ENCODE measurements around the gene IFNA7.
"Not testable (repeated sequence)": the region's sequence is repeated elsewhere in the genome, so short reads cannot be mapped to it uniquely, and the experiment has no call there.

Gene IFNA7

GRCh38 chr9:21194867-21195776 lies 6.9 kb downstream of the IFNA7 start:
- H3K4me3 ChIP-seq (ENCODE audit: low read length) = not testable (repeated sequence)
- peak; percentile 52 for TF ChIP-seq CTCF (conservative IDR thresholded peaks at IDR 0.05; ENCODE audit: low read length)
- DNase-seq (ENCODE audit: low read depth) = peak; percentile 3

GRCh38 chr9:21187487-21187886 lies 14.5 kb downstream of the IFNA7 start, which contains the start of gene IFNA4:
Gene IFNA4 (minus strand): TSS chr9:21187587. CDS start chr9:21187531, 56 bp downstream.
- not testable (repeated sequence) for DNase-seq (ENCODE audit: low read depth); H3K4me3 ChIP-seq (ENCODE audit: low read length)

- TF ChIP-seq CTCF (conservative IDR thresholded peaks at IDR 0.05; ENCODE audit: low read length) = peak; percentile 46
- not testable (repeated sequence) for H3K4me3 ChIP-seq (ENCODE audit: low read length); DNase-seq (ENCODE audit: low read depth)
These were observed 18.9 kb downstream of the IFNA7 start for GRCh38 chr9:21182810-21183736.

GRCh38 chr9:21174671-21175070 lies 27.3 kb downstream of the IFNA7 start:
- no peak overlapping the region for H3K4me3 ChIP-seq (ENCODE audit: low read length)
- TF ChIP-seq CTCF (conservative IDR thresholded peaks at IDR 0.05; ENCODE audit: low read length) = no peak
- DNase-seq (ENCODE audit: low read depth) = no peak

GRCh38 chr9:21172156-21172555 lies 29.8 kb downstream of the IFNA7 start:
- no peak for TF ChIP-seq CTCF (conservative IDR thresholded peaks at IDR 0.05; ENCODE audit: low read length)
- DNase-seq (ENCODE audit: low read depth) = no peak
- H3K4me3 ChIP-seq (ENCODE audit: low read length) = no peak overlapping the region

- DNase-seq (ENCODE audit: low read depth) = no peak
- TF ChIP-seq CTCF (conservative IDR thresholded peaks at IDR 0.05; ENCODE audit: low read length) = no peak
- H3K4me3 ChIP-seq (ENCODE audit: low read length) = no peak overlapping the region
These were observed 30.7 kb downstream of the IFNA7 start for GRCh38 chr9:21171351-21171750.

GRCh38 chr9:21166560-21166959 lies 35.4 kb downstream of the IFNA7 start, which contains the start of gene IFNA21:
Gene IFNA21 (minus strand): TSS chr9:21166660. CDS start chr9:21166612, 48 bp downstream.
- H3K4me3 ChIP-seq (ENCODE audit: low read length); DNase-seq (ENCODE audit: low read depth): not testable (repeated sequence)
